ENCODE measurements around the gene ALG2.
A peak's percentile ranks its signal among the peaks of the same experiment; 100 is the strongest.

- TF ChIP-seq CTCF (conservative IDR thresholded peaks at IDR 0.05; ENCODE audit: low read depth, low read length) (no peak), BHLHE40 (IDR thresholded peaks at IDR 0.05; ENCODE audit: low read depth, low read length) (no peak), USF2 (IDR thresholded peaks at IDR 0.05; ENCODE audit: low read depth, low read length) (peak; percentile 62), SMC3 (IDR thresholded peaks at IDR 0.05; ENCODE audit: low read depth, low read length) (no peak), POLR2A (IDR thresholded peaks at IDR 0.05; ENCODE audit: low read depth, low read length) (no peak), ELK1 (IDR thresholded peaks at IDR 0.05; ENCODE audit: borderline replicate concordance, low read depth, low read length) (no peak), RFX5 (IDR thresholded peaks at IDR 0.05; ENCODE audit: low read depth, low read length) (no peak), MXI1 (IDR thresholded peaks at IDR 0.05; ENCODE audit: borderline replicate concordance, low read depth, low read length) (no peak), RAD21 (IDR thresholded peaks at IDR 0.05; ENCODE audit: low read length) (no peak), CEBPB (IDR thresholded peaks at IDR 0.05; ENCODE audit: low read depth, low read length) (no peak), FOS (IDR thresholded peaks at IDR 0.05; ENCODE audit: low read depth, low read length) (no peak), MAZ (IDR thresholded peaks at IDR 0.05; ENCODE audit: borderline replicate concordance, low read depth, low read length) (no peak)
Observed at GRCh38 chr9:99259231-99259918, 37.6 kb upstream of the ALG2 start.
